ENCODE measurements around the gene SMYD2.

The SMYD2 gene

DNA sequence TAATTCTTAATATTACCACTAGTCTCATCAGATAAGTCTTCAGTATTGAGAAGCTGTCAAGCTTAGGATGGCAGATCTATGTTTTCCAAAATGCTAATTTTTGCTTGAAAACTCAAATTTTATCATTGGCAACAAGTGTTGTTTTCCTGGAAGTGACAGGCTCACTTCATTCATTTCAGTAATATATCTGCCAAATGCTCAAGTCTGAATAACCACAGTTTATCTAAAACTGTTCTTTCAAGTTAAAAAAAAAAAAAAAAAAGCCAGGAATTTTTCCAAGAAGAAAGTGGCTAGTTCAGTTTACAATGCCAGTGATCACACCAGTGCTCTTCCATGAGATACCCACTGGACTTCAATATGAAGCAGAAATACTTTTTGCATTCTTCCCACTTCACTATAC, 20.6 kb downstream of the SMYD2 start:
- Histone ChIP-seq H3K4me3 (ENCODE audit: severe bottlenecking) (no peak overlapping the region), H3K27me3 (ENCODE audit: insufficient read depth, poor library complexity, severe bottlenecking) (no peaks in the 10 kb centered on the region), H3K9me3 (ENCODE audit: severe bottlenecking) (no peaks in the 10 kb centered on the region), H3K27ac (ENCODE audit: poor library complexity, severe bottlenecking) (no peak overlapping the region), H3K36me3 (ENCODE audit: low read depth) (no peaks in the 10 kb centered on the region), H3K4me1 (ENCODE audit: insufficient read depth, poor library complexity, severe bottlenecking) (no peaks in the 10 kb centered on the region)
- TF ChIP-seq, protein P1, sequence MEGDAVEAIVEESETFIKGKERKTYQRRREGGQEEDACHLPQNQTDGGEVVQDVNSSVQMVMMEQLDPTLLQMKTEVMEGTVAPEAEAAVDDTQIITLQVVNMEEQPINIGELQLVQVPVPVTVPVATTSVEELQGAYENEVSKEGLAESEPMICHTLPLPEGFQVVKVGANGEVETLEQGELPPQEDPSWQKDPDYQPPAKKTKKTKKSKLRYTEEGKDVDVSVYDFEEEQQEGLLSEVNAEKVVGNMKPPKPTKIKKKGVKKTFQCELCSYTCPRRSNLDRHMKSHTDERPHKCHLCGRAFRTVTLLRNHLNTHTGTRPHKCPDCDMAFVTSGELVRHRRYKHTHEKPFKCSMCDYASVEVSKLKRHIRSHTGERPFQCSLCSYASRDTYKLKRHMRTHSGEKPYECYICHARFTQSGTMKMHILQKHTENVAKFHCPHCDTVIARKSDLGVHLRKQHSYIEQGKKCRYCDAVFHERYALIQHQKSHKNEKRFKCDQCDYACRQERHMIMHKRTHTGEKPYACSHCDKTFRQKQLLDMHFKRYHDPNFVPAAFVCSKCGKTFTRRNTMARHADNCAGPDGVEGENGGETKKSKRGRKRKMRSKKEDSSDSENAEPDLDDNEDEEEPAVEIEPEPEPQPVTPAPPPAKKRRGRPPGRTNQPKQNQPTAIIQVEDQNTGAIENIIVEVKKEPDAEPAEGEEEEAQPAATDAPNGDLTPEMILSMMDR (IDR thresholded peaks at IDR 0.05; ENCODE audit: poor library complexity, severe bottlenecking) = no peak
- DNase-seq (ENCODE audit: low spot score) = no peak
- no peak for ATAC-seq (ENCODE audit: low read depth)

DNA sequence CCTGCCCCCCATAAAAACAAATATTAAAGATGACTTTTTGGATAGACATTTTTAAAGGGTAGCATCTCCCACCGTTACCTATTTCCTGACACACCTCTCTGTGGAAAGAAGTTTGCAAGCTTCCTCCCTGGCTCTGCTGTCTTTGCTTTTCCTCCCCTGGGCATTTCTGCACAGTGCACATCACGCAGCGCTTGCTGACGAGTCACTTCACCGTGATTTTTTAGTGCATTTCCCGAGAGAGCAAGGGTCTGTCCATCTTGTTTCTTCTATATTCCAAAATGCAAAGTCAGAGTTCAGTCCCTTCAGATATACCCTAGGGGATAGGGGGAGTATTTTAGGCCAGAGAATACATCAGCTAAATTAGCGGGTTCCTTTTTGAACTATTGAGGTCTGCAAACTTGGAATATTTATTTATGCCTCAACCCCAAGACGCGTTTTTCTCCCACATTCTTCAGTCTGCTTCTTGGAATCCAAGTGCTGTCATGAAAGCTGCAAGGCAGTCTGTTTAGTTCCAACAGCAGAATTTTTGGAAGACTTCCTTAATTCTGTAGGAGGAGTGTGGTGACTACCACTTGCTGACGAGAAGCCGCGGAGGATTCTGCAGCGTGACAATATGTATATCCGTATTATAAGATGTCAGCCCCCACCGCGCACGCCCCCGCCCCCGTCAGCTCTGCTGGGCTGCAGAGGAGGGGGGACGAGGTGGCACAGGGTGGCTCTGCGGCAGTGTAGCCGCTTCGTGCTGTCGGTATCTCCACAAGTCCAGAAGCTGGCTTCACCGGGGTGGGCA, 22.4 kb downstream of the SMYD2 start:
- Histone ChIP-seq H3K4me3 (ENCODE audit: severe bottlenecking) (no peak overlapping the region), H3K4me1 (ENCODE audit: insufficient read depth, poor library complexity, severe bottlenecking) (no peaks in the 10 kb centered on the region), H3K27me3 (ENCODE audit: insufficient read depth, poor library complexity, severe bottlenecking) (no peaks in the 10 kb centered on the region), H3K9me3 (ENCODE audit: severe bottlenecking) (no peaks in the 10 kb centered on the region), H3K27ac (ENCODE audit: poor library complexity, severe bottlenecking) (no peak overlapping the region), H3K36me3 (ENCODE audit: low read depth) (no peaks in the 10 kb centered on the region)
- TF ChIP-seq, protein P1 (IDR thresholded peaks at IDR 0.05; ENCODE audit: poor library complexity, severe bottlenecking) = no peak
- ATAC-seq (ENCODE audit: low read depth) = no peak
- no peak for DNase-seq (ENCODE audit: low spot score)

DNA sequence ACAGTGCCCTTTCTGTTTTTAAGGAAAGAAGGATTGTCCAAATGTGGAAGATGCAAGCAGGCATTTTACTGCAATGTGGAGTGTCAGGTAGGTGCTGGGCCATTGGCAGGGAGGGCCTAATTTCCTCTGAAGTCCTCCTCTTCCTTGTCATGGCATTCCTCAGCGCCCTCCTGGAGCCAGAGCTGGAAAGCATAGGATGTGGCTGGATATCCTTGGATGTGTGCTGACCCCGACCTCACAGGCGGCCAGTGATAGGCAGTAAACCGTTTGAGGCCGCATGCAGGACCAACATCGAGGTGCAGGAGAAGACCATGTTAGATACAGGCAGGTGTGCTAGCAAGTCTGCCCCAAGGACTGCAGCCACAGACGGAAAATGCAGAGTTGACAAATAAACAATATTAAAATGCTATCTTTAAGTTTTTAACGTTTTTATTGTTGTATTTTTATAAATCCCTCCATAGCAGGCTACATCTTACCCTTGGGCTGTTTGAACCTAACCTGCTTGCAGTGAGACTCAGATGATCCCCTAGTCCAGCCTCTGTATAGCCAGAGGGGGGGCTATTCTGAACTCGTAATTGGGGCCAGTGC, 24.3 kb downstream of the SMYD2 start:
- Histone ChIP-seq H3K4me3 (ENCODE audit: severe bottlenecking) (no peak overlapping the region), H3K4me1 (ENCODE audit: insufficient read depth, poor library complexity, severe bottlenecking) (no peaks in the 10 kb centered on the region), H3K36me3 (ENCODE audit: low read depth) (no peaks in the 10 kb centered on the region), H3K9me3 (ENCODE audit: severe bottlenecking) (no peaks in the 10 kb centered on the region), H3K27ac (ENCODE audit: poor library complexity, severe bottlenecking) (no peak overlapping the region), H3K27me3 (ENCODE audit: insufficient read depth, poor library complexity, severe bottlenecking) (no peaks in the 10 kb centered on the region)
- TF ChIP-seq, protein P1 (IDR thresholded peaks at IDR 0.05; ENCODE audit: poor library complexity, severe bottlenecking) = no peak
- DNase-seq (ENCODE audit: low spot score) (no peak), ATAC-seq (ENCODE audit: low read depth) (no peak)

DNA sequence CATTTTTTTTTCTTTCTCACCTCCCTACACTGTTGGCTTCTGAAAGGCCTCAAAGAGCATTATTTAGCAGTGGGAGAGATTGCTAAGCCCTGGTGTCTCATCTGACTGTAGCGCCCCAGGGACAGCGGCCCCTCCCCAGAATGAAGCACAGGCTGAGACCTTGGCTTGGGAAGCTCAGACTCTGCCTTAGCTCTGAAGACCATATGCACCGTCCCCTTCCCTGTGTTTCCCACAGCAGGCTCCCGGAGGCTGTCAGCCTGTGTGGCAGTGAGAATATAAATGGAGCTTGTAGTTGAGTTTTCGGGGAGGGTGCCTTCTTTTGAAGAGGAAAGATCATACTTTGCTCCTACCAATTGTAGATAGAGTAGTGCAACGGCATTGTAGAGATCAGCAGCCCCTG, 25.3 kb downstream of the SMYD2 start:
- DNase-seq (ENCODE audit: low spot score) (no peak), ATAC-seq (ENCODE audit: low read depth) (no peak)
- H3K9me3 ChIP-seq (ENCODE audit: severe bottlenecking) = no peaks in the 10 kb centered on the region
- no peaks in the 10 kb centered on the region for H3K4me1 ChIP-seq (ENCODE audit: insufficient read depth, poor library complexity, severe bottlenecking)
- H3K4me3 ChIP-seq (ENCODE audit: severe bottlenecking) = no peak overlapping the region
- H3K36me3 ChIP-seq (ENCODE audit: low read depth) = no peaks in the 10 kb centered on the region
- no peak overlapping the region for H3K27ac ChIP-seq (ENCODE audit: poor library complexity, severe bottlenecking)
- TF ChIP-seq, protein P1 (IDR thresholded peaks at IDR 0.05; ENCODE audit: poor library complexity, severe bottlenecking) = no peak
- no peaks in the 10 kb centered on the region for H3K27me3 ChIP-seq (ENCODE audit: insufficient read depth, poor library complexity, severe bottlenecking)

DNA sequence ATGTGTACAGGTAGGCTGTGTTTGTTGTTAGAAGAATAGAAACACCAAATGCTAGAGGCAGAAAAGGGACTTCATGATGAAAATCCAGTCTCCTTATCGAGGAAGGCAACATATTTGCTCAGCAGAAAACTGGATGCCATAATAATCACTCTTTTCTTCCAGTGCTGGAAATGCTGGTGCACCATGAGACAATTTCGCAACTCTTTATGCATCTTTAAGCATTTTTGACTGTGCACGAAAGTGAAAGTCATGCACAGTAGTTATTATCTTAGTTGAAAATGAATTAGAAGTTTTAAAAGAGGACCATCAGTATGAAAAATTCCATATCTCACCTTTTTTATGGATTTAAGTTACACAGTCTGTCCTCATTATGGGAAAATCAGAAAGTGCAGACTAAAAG, 29.1 kb downstream of the SMYD2 start:
- Histone ChIP-seq H3K4me1 (ENCODE audit: insufficient read depth, poor library complexity, severe bottlenecking) (no peaks in the 10 kb centered on the region), H3K27me3 (ENCODE audit: insufficient read depth, poor library complexity, severe bottlenecking) (no peaks in the 10 kb centered on the region), H3K36me3 (ENCODE audit: low read depth) (no peaks in the 10 kb centered on the region), H3K4me3 (ENCODE audit: severe bottlenecking) (no peak overlapping the region), H3K27ac (ENCODE audit: poor library complexity, severe bottlenecking) (no peak overlapping the region), H3K9me3 (ENCODE audit: severe bottlenecking) (no peaks in the 10 kb centered on the region)
- TF ChIP-seq, protein P1 (IDR thresholded peaks at IDR 0.05; ENCODE audit: poor library complexity, severe bottlenecking) = no peak
- no peak for ATAC-seq (ENCODE audit: low read depth)
- no peak for DNase-seq (ENCODE audit: low spot score)
